Activated CD4-positive, alpha-beta T cell treated with anti-CD3 and anti-CD28 coated beads, Interleukin-2, amount 50 U/mL, for 24 hours (primary cell): ENCODE data around the gene ERVMER34-1.

Source experiments
- DNase-seq, 2 donors: peaks; one replicate each; pipeline ENCODE4 v3.0.0-alpha.2; 2020; ENCODE audit warnings: low read depth in 1 of 2, low spot score in 1 of 2

Gene ERVMER34-1, protein sequence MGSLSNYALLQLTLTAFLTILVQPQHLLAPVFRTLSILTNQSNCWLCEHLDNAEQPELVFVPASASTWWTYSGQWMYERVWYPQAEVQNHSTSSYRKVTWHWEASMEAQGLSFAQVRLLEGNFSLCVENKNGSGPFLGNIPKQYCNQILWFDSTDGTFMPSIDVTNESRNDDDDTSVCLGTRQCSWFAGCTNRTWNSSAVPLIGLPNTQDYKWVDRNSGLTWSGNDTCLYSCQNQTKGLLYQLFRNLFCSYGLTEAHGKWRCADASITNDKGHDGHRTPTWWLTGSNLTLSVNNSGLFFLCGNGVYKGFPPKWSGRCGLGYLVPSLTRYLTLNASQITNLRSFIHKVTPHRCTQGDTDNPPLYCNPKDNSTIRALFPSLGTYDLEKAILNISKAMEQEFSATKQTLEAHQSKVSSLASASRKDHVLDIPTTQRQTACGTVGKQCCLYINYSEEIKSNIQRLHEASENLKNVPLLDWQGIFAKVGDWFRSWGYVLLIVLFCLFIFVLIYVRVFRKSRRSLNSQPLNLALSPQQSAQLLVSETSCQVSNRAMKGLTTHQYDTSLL

GRCh38 chr4:52750819-52751486 is at the start of gene ERVMER34-1:
Gene ERVMER34-1, minus strand, starts transcription at chr4:52751425. Its CDS starts 5,905 bp downstream, at chr4:52745520.
- DNase-seq = no peak

- no peak for DNase-seq
Measured at GRCh38 chr4:52799813-52800212, 48.6 kb upstream of the ERVMER34-1 start.

DNA sequence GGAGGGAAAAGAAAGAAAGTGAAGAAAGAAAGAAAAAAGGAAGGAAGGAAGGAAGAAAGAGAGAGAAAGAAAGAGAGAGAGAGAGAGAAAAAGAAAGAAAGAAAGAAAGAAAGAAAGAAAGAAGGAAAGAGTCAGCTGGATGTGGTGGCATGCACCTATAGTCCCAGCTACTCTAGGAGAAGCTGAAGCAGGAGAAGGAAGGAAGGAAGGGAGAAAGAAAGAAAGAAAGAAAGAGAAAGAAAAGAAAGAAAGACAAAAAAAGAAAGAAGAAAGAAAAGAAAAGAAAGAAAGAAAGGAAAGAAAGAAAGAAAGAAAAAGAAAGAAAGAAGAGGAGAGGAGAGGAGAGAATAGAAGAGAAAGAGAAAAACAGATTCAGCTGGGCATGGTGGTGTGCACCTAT is 44.3 kb upstream of the ERVMER34-1 start:
- no peak for DNase-seq

GRCh38 chr4:52791936-52792335 is 40.7 kb upstream of the ERVMER34-1 start:
- no peak for DNase-seq

DNA sequence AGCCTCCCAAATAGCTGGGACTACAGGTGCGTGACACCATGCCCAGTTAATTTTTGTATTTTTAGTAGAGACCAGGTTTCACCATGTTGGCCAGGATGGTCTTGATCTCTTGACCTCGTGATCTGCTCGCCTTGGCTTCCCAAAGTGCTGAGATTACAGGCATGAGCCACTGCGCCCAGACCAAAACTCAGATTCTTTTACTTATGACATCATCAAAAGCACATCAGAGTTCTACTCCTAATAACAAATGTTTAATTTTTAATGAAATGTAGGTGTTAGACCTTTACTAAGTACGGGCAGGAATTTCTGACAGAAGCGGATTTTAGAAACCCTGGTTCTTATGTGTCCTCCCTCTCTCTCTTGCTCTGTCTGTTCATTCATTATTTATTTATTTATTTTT is 38.5 kb upstream of the ERVMER34-1 start:
- no peak for DNase-seq

- DNase-seq = no peak
Measured at GRCh38 chr4:52788806-52789205, 37.6 kb upstream of the ERVMER34-1 start.

DNA sequence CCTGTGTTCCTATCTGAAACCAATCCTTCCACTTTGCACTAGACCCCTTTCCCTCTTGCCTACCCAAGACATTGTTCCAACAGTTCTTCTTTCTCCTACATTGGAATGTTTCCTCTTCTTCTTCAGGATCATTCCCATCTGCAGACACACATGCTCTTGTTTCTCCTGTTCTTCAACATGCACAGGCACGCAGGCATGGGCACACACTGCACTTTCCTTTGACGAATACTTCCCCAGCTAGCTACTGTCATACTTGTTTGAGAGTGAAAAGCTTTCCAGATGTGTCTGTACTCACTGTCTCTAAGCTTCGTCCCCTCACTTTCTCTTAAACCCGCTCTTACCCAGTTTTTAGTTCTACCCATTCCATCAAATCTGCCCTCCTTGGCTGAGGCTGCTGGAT is 31.8 kb upstream of the ERVMER34-1 start:
- no peak for DNase-seq

DNA sequence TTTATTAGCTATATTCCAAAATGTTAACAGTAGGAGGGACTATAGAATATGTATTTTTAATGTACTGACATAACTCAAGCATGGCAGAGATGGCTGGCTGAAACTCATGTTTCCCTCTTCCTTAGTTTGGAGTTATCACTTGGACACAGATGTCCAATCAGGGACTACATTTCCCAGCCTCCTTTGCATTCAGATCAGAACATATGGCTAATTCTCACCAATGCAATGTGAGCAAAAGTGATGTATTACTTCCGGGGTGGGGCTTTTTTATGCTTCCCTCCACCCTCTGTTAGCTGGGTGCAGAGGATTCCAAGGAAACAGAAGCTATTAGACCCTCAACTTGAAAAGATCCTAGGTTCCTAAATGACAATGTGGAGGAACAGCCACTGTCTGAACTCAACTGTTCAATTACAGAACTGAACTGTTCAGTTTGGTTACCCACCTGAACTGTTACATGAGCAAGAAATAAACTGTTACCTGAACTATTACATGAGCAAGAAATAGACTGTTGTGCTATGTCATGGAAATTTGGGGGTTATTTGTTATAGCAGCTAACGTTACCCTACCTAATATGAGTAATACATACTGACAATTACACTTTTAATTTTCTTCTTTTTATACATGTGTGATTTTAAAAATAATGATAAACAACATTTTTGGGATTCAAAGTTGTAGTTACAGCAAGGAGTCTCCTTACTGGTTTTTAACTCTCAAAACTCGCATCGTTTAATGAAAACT is 29.6 kb upstream of the ERVMER34-1 start:
- DNase-seq = no peak

GRCh38 chr4:52780206-52780605 is 29.0 kb upstream of the ERVMER34-1 start:
- no peak for DNase-seq

- DNase-seq = no peak
Measured at GRCh38 chr4:52760256-52760655, 9.0 kb upstream of the ERVMER34-1 start.

- DNase-seq = no peak
Measured at GRCh38 chr4:52755426-52755825, 4.2 kb upstream of the ERVMER34-1 start.

DNA sequence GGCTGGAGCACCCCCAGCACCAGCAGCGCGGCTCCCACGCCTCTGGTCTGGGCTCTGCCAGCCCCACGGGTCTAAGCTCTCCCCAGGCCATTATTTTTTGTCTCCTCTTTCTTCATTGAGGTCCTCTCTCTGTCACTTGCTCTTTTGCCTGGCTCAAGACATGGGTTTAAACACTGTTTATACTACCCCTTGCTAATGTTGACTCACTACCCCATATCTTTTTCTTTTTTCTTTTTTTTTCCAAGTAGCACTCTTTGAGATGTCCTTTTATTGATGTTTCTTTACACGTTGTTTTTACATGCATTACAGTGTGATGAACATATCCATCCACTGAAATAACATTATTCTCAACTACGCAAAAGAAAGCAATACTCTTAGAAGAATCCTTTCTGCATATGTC is 1.7 kb upstream of the ERVMER34-1 start:
- DNase-seq = no peak

DNA sequence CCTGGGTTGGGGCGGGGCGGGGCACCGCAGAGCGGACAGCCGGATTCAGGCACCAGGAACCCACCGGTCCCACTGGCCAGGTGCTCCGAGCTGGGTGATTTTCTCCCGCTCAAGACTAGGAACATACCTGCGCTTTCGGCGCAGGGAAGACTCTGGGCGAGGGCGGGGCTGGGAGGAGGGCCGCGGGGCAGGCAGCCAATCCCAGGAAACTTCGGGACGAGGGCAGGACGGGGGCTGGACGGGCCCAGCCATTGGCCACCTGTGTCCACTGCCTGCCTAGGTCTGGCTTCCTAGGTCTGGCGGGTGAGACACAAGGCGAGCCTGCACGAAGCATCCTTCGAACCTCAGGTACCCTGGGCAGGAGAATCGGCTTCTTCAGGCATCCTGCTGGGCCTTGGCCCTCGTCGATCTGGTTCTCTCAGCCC is 274 bp upstream of the ERVMER34-1 start:
- no peak for DNase-seq

DNA sequence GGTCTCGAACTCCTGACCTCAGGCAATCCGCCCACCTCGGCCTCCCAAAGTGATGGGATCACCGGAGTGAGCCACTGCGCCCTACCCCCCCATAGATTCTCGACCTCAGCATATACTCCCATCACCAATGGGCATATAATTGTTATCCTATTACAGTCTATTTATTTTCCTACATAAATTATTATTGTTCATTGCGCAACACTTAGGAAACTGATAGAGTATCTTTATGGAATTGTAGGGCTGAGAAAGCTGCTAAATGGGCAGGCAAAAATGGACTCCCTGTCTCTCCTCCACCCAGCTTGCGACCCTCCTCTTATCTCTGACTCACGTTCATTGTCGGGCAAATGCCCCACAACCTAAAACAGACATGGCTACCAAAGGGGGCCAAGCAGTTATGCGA is 1.0 kb downstream of the ERVMER34-1 start:
- DNase-seq = no peak

DNA sequence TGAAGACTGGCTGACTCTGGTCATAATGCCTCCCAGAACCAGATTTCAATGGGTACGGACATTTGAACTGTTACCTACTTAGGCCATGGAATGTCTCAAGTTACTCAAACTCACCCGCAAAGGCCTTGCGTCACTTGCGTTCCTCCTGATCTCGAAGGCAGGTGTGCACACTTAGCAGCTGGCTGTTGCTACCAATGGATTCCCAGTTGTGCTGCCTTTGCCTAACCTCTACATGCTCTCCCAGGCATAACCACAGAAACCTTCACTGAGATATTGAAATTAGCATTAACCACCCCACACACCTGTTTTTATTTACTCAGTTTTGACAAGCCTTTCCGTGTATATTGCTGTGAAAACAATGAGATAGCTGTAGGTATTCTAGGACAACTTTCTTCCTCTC is 2.8 kb downstream of the ERVMER34-1 start:
- DNase-seq = no peak

- DNase-seq = no peak
Measured at GRCh38 chr4:52744588-52744987, 6.6 kb downstream of the ERVMER34-1 start.

DNA sequence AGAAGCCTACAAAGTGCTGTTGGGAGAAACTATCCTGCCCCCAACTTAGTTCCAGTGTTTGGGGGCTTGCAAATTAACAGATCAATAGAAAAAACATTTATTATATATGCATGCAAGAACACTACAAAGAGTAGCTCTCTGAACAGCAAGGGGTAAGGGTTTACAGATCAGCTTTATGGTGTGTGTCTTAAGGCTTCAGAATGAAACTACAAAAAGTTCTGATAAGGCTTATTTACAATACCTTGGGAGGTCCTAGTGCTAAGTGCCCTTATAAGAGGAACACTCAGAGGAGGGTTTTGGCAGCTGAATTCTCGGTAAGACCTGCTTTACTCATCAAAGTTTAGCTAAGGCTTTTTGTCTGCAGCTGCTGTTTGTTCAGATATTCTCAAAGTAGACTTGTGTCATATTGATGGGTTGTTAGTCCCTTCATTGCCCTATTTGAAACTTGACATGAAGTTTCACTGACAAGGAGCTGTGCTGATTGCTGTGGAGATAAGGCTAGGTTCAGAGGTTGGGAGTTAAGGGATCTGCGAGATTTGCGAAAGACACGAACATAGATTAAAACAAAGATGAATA is 7.7 kb downstream of the ERVMER34-1 start:
- DNase-seq = no peak

DNA sequence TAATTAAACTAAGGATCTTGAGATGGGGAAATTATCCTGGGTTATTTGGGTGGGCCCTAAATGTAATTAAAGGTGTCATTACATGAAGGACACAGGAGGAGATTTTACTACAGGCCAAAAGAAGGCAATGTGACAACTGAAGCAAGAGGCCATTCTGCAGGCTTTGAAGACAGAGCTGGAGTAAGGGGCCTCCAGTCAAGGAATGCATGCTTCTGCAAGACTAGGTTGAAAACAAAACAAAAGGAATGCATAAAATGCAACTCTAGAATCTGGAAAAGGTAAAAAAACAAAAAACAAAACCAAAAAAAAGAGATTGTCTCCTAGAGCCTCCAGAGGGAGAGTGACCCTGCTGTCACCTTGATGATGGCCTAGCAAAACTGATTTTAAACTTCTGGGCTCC is 21.6 kb downstream of the ERVMER34-1 start:
- DNase-seq = no peak

DNA sequence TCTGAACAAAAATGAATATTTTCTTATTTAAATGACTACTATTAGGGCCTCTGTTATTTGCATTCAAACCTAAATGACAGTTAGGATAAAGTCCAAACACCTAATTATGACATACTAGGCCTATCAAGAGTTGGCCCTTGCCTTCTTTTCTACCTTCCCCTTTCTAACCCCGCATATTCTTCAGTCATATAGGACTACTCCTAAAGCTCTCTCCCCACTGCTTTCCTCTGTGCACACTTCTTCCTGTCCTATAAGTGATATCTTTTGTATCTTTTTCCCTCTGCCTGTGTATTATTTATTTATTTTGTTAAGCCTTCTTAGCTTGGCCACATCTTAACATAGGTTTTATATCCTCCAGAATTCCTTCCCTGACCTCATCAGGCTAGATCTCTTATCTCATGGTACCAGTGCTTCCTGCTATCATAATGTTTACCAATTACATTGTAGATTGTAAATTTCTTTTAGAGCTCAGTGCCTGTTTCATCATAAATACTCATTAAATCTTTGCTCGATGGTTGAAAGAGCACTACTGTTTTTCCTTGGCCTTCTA is 22.5 kb downstream of the ERVMER34-1 start:
- DNase-seq = no peak

DNA sequence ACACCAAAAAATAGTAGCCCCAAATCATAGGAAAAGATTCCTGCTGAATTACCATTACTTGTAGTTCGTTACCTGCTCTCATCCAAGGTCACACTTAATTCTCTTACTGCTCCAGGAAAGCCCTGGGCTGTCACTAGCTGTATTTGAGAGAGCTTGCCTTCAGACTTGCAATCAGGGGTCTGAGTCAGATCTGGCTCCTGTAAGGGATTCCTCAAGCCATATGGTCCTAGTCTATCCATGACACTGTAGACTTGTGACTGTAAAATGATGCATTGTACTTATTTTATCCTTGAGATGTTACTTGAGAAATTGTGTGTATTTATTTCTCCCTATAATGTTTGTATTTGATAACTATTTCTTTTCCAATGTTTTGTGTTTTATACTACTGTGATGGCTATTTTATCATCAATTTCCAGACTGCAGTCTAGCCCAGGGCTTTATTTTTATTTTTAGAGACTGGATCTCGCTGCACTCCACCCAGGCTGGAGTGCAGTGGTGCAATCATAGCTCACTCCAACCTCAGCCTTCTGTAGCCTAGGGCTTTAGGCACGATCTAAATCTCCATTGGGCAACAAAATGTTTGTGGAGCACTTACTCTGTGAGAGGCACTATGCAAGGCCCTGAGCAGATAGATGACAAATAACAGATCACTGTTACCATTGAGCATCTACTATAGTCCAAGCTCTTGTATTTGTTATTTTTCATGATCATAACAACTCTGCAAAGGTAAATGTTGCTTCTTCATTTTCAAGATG is 24.2 kb downstream of the ERVMER34-1 start:
- no peak for DNase-seq
